ENCODE measurements around the gene DOLK. TPM values are rescaled to one million over a fixed set of nuclear protein-coding genes. Genes with fewer than 3 reads are reported as not detected.

The DOLK gene
- 13.0 and 29.9 TPM in 2 replicates for total RNA-seq

DNA sequence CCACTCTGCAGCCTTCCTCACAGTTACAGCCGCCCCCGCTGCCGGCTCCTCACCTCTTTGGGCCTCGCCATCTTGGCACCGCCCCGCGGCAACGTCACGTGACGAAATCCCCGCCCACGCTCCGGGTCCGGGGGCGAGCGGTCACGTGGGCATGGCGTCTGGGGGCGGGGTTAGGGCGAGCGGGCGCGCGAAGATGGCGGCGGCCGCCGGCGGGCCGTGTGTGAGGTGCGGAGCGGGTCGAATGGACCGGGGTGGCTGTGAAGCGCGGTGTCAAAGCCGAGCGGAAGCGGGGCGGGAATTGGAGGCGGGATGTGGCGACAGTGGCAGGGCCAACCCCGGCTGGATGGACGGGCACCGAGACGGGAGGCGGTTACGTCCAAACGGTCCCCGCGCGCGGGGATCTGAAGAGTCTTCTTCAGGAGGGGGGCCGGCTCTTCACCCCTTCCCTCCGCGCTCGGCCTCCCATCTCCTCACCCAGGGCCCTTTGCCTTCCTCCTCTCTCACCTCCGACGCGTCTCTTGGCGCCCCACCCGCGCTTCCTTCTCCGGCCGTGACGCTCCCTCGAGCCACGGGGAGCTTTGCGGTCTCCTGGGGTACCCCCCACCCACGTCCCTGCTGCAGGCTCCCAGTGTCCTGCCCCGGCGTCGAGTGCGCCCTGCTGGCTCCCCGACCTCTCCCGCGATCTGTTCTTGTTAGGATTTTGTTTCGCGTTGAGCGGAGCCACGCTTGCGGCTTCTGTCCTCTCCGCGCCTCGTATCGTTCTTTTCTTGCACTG is at the start of gene DOLK, which contains the start of gene NUP188:
TSS of gene DOLK (minus strand) at position 77 of the 775 bp plus-strand sequence. CDS start 300 bp downstream, outside the sequence.
TSS of gene NUP188 (plus strand) at position 173 of the 775 bp plus-strand sequence. CDS start at position 194, 21 bp downstream.

DNA sequence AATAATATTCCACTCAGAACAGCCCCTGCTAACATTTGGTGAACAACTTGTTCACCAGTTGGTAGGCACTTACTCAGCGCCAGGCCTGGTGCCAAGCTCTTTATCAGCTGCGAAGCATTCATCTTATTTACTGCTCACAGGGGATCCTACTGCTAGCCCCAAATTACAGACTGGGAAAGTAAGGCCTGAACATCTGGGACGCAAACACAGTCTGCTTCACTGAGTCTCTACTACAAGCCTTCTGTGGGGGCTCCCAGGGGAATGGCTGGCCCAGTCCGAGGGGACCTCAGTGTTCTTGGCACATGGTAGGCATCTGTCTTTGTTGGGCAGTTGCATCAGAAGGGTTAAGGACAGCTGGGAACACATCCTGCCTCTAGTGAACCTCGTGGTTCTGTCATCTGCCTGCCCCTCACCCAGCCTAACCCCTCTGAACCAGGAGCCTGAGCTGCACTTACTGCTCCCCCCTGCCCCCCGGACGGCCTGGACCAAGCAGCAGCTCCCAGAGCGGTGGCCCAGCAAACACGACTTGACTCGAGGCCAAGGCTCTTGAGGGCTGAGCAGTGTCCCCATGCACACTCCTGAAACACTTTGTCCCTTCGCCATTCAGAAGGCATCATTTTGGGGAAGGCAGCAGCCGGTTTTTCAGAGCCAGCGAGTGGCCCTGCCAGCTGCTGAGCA is 26.9 kb downstream of the DOLK start, which contains the start of gene PHYHD1:
TSS of gene PHYHD1 (plus strand) at position 602 of the 678 bp plus-strand sequence. CDS start 1,342 bp downstream, outside the sequence.

Other genes starting within 250 kb of the DOLK start
- 1.8 and 2.0 TPM in 2 replicates for gene PKN3, start 245.1 kb downstream of the DOLK start, total RNA-seq
- gene ZDHHC12, start 223.5 kb downstream of the DOLK start, total RNA-seq: 82.4 and 97.1 TPM in 2 replicates
- 34.2 and 46.7 TPM in 2 replicates for gene ZER1, start 175.7 kb downstream of the DOLK start, total RNA-seq
- gene TBC1D13, start 160.3 kb downstream of the DOLK start, total RNA-seq: 19.6 and 25.6 TPM in 2 replicates
- gene ENDOG, start 129.1 kb downstream of the DOLK start, total RNA-seq: 9.4 and 27.9 TPM in 2 replicates
- gene SPOUT1, start 117.8 kb downstream of the DOLK start, total RNA-seq: 17.7 and 22.0 TPM in 2 replicates
- gene KYAT1, start 65.7 kb downstream of the DOLK start, total RNA-seq: 3.6 and 5.1 TPM in 2 replicates
- gene LRRC8A, start 65.5 kb downstream of the DOLK start, total RNA-seq: 27.5 and 36.5 TPM in 2 replicates
- 6.2 and 33.4 TPM in 2 replicates for gene PHYHD1, start 26.6 kb downstream of the DOLK start, total RNA-seq
- gene NUP188, start 96 bp upstream of the DOLK start, total RNA-seq: 22.4 and 33.9 TPM in 2 replicates
- gene SH3GLB2, start 80.7 kb upstream of the DOLK start, total RNA-seq: 72.0 and 138 TPM in 2 replicates
- 23.6 and 30.3 TPM in 2 replicates for gene MIGA2, start 89.0 kb upstream of the DOLK start, total RNA-seq
- gene DOLPP1, start 133.5 kb upstream of the DOLK start, total RNA-seq: 7.9 and 11.9 TPM in 2 replicates
- 32.0 and 40.0 TPM in 2 replicates for gene CRAT, start 163.2 kb upstream of the DOLK start, total RNA-seq
- gene PTPA, start 163.8 kb upstream of the DOLK start, total RNA-seq: 70.7 and 94.2 TPM in 2 replicates
- 18.1 and 29.9 TPM in 2 replicates for gene IER5L, start 230.7 kb upstream of the DOLK start, total RNA-seq